Measurements from ENCODE around the gene CCT7. TPM values are rescaled to one million over a fixed set of nuclear protein-coding genes. Genes with fewer than 3 reads are reported as not detected.

Gene CCT7
- total and polyA plus RNA-seq, 2 experiments from 2014 or later = 287 to 642 TPM

- TF ChIP-seq, protein P1, sequence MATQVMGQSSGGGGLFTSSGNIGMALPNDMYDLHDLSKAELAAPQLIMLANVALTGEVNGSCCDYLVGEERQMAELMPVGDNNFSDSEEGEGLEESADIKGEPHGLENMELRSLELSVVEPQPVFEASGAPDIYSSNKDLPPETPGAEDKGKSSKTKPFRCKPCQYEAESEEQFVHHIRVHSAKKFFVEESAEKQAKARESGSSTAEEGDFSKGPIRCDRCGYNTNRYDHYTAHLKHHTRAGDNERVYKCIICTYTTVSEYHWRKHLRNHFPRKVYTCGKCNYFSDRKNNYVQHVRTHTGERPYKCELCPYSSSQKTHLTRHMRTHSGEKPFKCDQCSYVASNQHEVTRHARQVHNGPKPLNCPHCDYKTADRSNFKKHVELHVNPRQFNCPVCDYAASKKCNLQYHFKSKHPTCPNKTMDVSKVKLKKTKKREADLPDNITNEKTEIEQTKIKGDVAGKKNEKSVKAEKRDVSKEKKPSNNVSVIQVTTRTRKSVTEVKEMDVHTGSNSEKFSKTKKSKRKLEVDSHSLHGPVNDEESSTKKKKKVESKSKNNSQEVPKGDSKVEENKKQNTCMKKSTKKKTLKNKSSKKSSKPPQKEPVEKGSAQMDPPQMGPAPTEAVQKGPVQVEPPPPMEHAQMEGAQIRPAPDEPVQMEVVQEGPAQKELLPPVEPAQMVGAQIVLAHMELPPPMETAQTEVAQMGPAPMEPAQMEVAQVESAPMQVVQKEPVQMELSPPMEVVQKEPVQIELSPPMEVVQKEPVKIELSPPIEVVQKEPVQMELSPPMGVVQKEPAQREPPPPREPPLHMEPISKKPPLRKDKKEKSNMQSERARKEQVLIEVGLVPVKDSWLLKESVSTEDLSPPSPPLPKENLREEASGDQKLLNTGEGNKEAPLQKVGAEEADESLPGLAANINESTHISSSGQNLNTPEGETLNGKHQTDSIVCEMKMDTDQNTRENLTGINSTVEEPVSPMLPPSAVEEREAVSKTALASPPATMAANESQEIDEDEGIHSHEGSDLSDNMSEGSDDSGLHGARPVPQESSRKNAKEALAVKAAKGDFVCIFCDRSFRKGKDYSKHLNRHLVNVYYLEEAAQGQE (IDR thresholded peaks at IDR 0.05; ENCODE audit: unreplicated experiment) = no peak
- TF ChIP-seq ZNF462 (CRISPR knock-in tag; IDR thresholded peaks at IDR 0.05) = no peak
Observed at GRCh38 chr2:73237168-73237567, 3.1 kb downstream of the CCT7 start (continued).

DNA sequence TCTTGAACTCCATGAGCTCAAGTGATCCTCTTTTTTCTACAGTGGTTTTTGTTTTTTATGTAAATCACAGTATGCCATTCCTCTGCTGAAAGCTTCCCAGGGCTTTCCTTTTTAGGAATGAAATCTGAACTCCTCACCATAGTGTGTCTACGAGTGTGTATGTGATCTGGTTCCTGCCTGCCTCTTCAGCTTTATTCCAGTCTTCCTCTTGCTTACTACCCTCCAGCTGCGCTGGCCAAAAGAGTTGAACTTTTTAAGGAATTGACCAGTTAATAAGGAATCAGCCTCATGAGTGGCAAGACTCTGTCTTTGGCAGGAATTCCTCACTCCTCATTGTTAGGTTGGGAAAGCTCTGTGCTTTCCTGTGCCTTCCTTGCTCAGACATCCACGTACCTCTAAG, 4.0 kb downstream of the CCT7 start:
- H3K4me1 Mint-ChIP-seq = peaks cover 29% of the 10 kb centered on the region
- DNase-seq (ENCODE audit: low spot score) = peak; percentile 52
- TF ChIP-seq, protein P1 (IDR thresholded peaks at IDR 0.05; ENCODE audit: unreplicated experiment) = no peak
- TF ChIP-seq JUNB (IDR thresholded peaks at IDR 0.05; ENCODE audit: unreplicated experiment) = no peak
- H3K9me2 ChIP-seq (ENCODE audit: insufficient read depth) = no peaks in the 10 kb centered on the region
- H3K36me3 Mint-ChIP-seq (ENCODE audit: low read depth) = peaks cover 64% of the 10 kb centered on the region
- peaks cover 70% of the 10 kb centered on the region for H4K20me1 ChIP-seq (replicated peaks; ENCODE audit: insufficient read depth)
- peak; percentile 1; the same call in 2 of the 3 replicates for ATAC-seq
- peaks cover 29% of the 10 kb centered on the region for H3K4me1 ChIP-seq (ENCODE audit: insufficient read depth)
- peaks cover 88% of the 10 kb centered on the region for H3K79me2 ChIP-seq (replicated peaks; ENCODE audit: insufficient read depth)
- H3K27me3 ChIP-seq (ENCODE audit: insufficient read depth) = no peaks in the 10 kb centered on the region
- peak overlapping the region; percentile 78 for H3K27ac ChIP-seq (ENCODE audit: low read depth)
- peak overlapping the region; percentile 41 for H3K4me3 Mint-ChIP-seq
- H3K4me3 ChIP-seq = peak overlapping the region; percentile 12; the same call in 1 of the 2 replicates
- peaks cover 7% of the 10 kb centered on the region; the same call in 1 of the 2 replicates for H3F3A ChIP-seq (replicated peaks; ENCODE audit: low read depth)
- H3K27ac Mint-ChIP-seq = peak overlapping the region; percentile 96
- H3K9me3 Mint-ChIP-seq = no peaks in the 10 kb centered on the region
- no peak overlapping the region for H2AFZ ChIP-seq
- peak overlapping the region; percentile 56 for H3K4me2 ChIP-seq
- H3K27me3 Mint-ChIP-seq (ENCODE audit: insufficient read depth, low read depth, poor library complexity) = peaks cover 16% of the 10 kb centered on the region
- H3K36me3 ChIP-seq (ENCODE audit: insufficient read depth) = peaks cover 28% of the 10 kb centered on the region
